Immature natural killer cell (primary cell): ENCODE data around the gene CCNL1. TPM values are rescaled to one million over a fixed set of nuclear protein-coding genes. Genes with fewer than 3 reads are reported as not detected.
"Not testable (repeated sequence)": the region's sequence is repeated elsewhere in the genome, so short reads cannot be mapped to it uniquely, and the experiment has no call there.

Experiments used
- DNase-seq, 3 donors: peaks; one replicate each; pipeline ENCODE4 v3.0.0; 2022; ENCODE audit warnings: mixed read lengths in 1 of 3
- H3K27ac Mint-ChIP-seq, 6 donors: one replicate each; pipeline ENCODE4 v1.8.0; 2020; ENCODE audit warnings: mixed read lengths in 6 of 6, mild to moderate bottlenecking in 5 of 6, inconsistent platforms in 4 of 6, moderate library complexity in 3 of 6
- H3K27me3 Mint-ChIP-seq, 3 donors: one replicate each; pipeline ENCODE4 v1.8.0; 2020 to 2021; ENCODE audit warnings: low read depth in 3 of 3, mild to moderate bottlenecking in 3 of 3, mixed read lengths in 3 of 3, moderate library complexity in 3 of 3, inconsistent platforms in 1 of 3
- H3K36me3 Mint-ChIP-seq, 3 donors: one replicate each; pipeline ENCODE4 v1.8.0; 2020; ENCODE audit warnings: mixed read lengths in 3 of 3, inconsistent platforms in 2 of 3, mild to moderate bottlenecking in 2 of 3
- H3K4me1 Mint-ChIP-seq, 2 donors: one replicate each; pipeline ENCODE4 v1.8.0; 2020; ENCODE audit warnings: inconsistent platforms in 2 of 2, mild to moderate bottlenecking in 2 of 2, mixed read lengths in 2 of 2, moderate library complexity in 1 of 2
- H3K4me3 Mint-ChIP-seq, 5 donors: one replicate each; pipeline ENCODE4 v1.8.0; 2020; ENCODE audit warnings: mild to moderate bottlenecking in 5 of 5, mixed read lengths in 5 of 5, inconsistent platforms in 3 of 5, moderate library complexity in 3 of 5
- H3K9me3 Mint-ChIP-seq, 6 donors: one replicate each; pipeline ENCODE4 v1.8.0; 2020; ENCODE audit warnings: mild to moderate bottlenecking in 6 of 6, mixed read lengths in 6 of 6, inconsistent platforms in 4 of 6, moderate library complexity in 3 of 6
- polyA plus RNA-seq, 3 donors: library from polyadenylated mRNA; unstranded; fragments of 300-500 nt; fragmentation: Illumina TruSeq; gene quantifications; one replicate each; pipeline ENCODE4 v1.2.3, GENCODE V29; 2021

Gene CCNL1
- polyA plus RNA-seq, 3 donors from 2014 or later, result 35.3 to 87.6 (median 44.2) TPM

- Mint-ChIP-seq H3K27ac (no peak overlapping the region), H3K4me3 (no peak overlapping the region), H3K36me3 (no peaks in the 10 kb centered on the region), H3K4me1 (no peaks in the 10 kb centered on the region), H3K9me3 (peaks cover 0 to 1% (median 0%) of the 10 kb centered on the region in 6 donors), H3K27me3 (peaks cover 0 to 2% (median 0%) of the 10 kb centered on the region in 3 donors)
- DNase-seq, result no peak
Observed at GRCh38 chr3:157109267-157110141, 50.4 kb downstream of the CCNL1 start.

DNA sequence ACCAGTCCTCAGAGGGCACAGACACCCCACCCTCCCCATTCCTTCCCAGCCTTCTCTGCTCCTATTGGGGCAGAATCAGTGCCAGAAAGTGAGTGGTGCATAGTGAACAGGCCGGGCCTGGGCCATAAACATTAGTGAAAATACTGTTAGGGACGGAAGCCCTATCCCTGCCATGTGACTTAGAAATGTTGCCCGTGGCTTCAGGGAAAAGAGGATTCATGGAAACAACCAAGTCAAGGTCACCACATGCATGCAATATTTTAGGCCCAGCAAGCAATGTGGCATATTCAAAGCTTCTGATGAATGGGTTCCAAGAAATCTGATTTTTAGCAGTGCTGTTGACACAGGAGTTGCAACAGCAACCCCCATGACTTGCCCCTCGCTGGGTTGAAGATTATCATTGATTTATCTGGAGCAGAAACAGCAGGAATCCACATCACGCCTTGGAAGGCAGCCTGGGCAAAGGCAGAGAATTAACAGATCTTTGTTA, 52.3 kb downstream of the CCNL1 start:
- H3K9me3 Mint-ChIP-seq, result peaks cover 0 to 1% (median 0%) of the 10 kb centered on the region in 6 donors
- no peak overlapping the region for H3K4me3 Mint-ChIP-seq
- no peaks in the 10 kb centered on the region for H3K4me1 Mint-ChIP-seq
- no peaks in the 10 kb centered on the region for H3K36me3 Mint-ChIP-seq
- no peak overlapping the region for H3K27ac Mint-ChIP-seq
- DNase-seq, result no peak
- H3K27me3 Mint-ChIP-seq, result peaks cover 0 to 2% (median 0%) of the 10 kb centered on the region in 3 donors

DNA sequence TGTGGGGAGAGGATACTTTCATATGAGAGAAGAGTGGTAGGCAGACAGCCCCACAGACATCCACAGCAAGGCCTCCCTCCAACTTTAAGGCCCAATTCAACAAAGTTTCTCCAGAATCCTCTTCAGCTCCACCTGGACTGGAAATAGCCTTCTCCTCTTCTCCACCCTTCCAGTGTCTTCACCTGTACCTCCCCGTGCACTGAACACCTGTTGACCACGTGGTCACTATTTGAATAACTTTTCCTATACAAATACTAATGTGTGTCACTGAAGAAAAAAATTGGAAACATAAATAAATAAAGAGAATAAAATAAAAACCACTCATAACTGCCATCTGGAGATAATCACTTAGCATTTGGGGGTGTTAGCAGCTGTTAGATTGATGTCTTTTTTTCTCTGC, 52.9 kb downstream of the CCNL1 start:
- Mint-ChIP-seq H3K4me1 (no peaks in the 10 kb centered on the region), H3K4me3 (no peak overlapping the region), H3K9me3 (peaks cover 0 to 1% (median 0%) of the 10 kb centered on the region in 6 donors), H3K36me3 (no peaks in the 10 kb centered on the region), H3K27ac (no peak overlapping the region), H3K27me3 (peaks cover 0 to 2% (median under 1%) of the 10 kb centered on the region in 3 donors)
- DNase-seq, result no peak

GRCh38 chr3:157104928-157105652, 54.9 kb downstream of the CCNL1 start:
- peaks cover 0 to 1% (median 0%) of the 10 kb centered on the region in 6 donors for H3K9me3 Mint-ChIP-seq
- no peaks in the 10 kb centered on the region for H3K36me3 Mint-ChIP-seq
- no peak overlapping the region for H3K4me3 Mint-ChIP-seq
- H3K27me3 Mint-ChIP-seq, result peaks cover 0 to 2% (median 1%) of the 10 kb centered on the region in 3 donors
- DNase-seq, result no peak
- no peaks in the 10 kb centered on the region for H3K4me1 Mint-ChIP-seq
- peak overlapping the region in 1 of 6 donors; percentile 18 for H3K27ac Mint-ChIP-seq

DNA sequence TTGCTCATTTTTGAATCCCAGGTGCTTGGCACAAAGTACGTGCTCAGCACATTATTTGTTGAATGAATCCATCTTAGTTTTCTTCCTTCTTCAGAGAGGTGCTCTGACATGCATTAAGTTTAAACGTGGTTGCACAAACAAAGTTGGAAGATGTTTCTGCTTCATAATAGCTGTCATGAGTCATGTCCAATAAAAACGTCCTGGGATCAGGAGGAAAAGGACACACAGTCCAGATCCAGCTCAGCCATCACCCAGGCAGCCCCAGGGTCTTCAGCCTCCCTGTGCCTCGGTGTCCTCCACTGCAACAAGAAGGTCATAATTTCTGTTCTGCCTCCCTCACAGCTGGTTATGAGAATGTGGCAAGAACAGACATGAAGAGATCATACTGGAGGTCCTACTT, 55.4 kb downstream of the CCNL1 start:
- Mint-ChIP-seq H3K4me3 (no peak overlapping the region), H3K9me3 (peaks cover 0 to 1% (median 0%) of the 10 kb centered on the region in 6 donors), H3K27ac (peak overlapping the region in 1 of 6 donors; percentile 17)

GRCh38 chr3:157103860-157104259, 56.1 kb downstream of the CCNL1 start:
- no peaks in the 10 kb centered on the region for H3K4me1 Mint-ChIP-seq
- peaks cover 0 to 2% (median 1%) of the 10 kb centered on the region in 3 donors for H3K27me3 Mint-ChIP-seq
- H3K9me3 Mint-ChIP-seq, result peaks cover 0 to 1% (median 0%) of the 10 kb centered on the region in 6 donors
- no peak overlapping the region for H3K27ac Mint-ChIP-seq
- no peaks in the 10 kb centered on the region for H3K36me3 Mint-ChIP-seq
- no peak overlapping the region for H3K4me3 Mint-ChIP-seq
- no peak for DNase-seq

More for the DNA sequence above, 55.4 kb downstream of the CCNL1 start:
- Mint-ChIP-seq H3K36me3 (no peaks in the 10 kb centered on the region), H3K4me1 (no peaks in the 10 kb centered on the region), H3K27me3 (peaks cover 0 to 2% (median 1%) of the 10 kb centered on the region in 3 donors)
- DNase-seq, result no peak

GRCh38 chr3:157103280-157103679, 56.7 kb downstream of the CCNL1 start:
- peaks cover 0 to 1% (median 0%) of the 10 kb centered on the region in 6 donors for H3K9me3 Mint-ChIP-seq
- H3K4me1 Mint-ChIP-seq, result no peaks in the 10 kb centered on the region
- no peak overlapping the region for H3K27ac Mint-ChIP-seq
- no peaks in the 10 kb centered on the region for H3K36me3 Mint-ChIP-seq
- H3K27me3 Mint-ChIP-seq, result peaks cover 0 to 2% (median 1%) of the 10 kb centered on the region in 3 donors
- DNase-seq, result no peak
- no peak overlapping the region for H3K4me3 Mint-ChIP-seq

GRCh38 chr3:157102595-157102994, 57.4 kb downstream of the CCNL1 start:
- not testable (repeated sequence) for H3K4me3 Mint-ChIP-seq, H3K9me3 Mint-ChIP-seq, H3K27ac Mint-ChIP-seq, H3K4me1 Mint-ChIP-seq, H3K36me3 Mint-ChIP-seq, H3K27me3 Mint-ChIP-seq, DNase-seq

GRCh38 chr3:157102098-157102497, 57.8 kb downstream of the CCNL1 start:
- no peak for DNase-seq
- no peaks in the 10 kb centered on the region for H3K4me1 Mint-ChIP-seq
- H3K9me3 Mint-ChIP-seq, result peaks cover 0 to 1% (median 0%) of the 10 kb centered on the region in 6 donors
- H3K36me3 Mint-ChIP-seq, result no peaks in the 10 kb centered on the region
- H3K4me3 Mint-ChIP-seq, result no peak overlapping the region
- no peak overlapping the region for H3K27ac Mint-ChIP-seq
- H3K27me3 Mint-ChIP-seq, result peaks cover 0 to 2% (median 1%) of the 10 kb centered on the region in 3 donors

- Mint-ChIP-seq H3K4me1 (no peaks in the 10 kb centered on the region), H3K27ac (no peak overlapping the region), H3K9me3 (no peaks in the 10 kb centered on the region), H3K4me3 (no peak overlapping the region), H3K27me3 (peaks cover 0 to 2% (median 1%) of the 10 kb centered on the region in 3 donors), H3K36me3 (no peaks in the 10 kb centered on the region)
- no peak for DNase-seq
Observed at GRCh38 chr3:157101486-157101885, 58.5 kb downstream of the CCNL1 start.

DNA sequence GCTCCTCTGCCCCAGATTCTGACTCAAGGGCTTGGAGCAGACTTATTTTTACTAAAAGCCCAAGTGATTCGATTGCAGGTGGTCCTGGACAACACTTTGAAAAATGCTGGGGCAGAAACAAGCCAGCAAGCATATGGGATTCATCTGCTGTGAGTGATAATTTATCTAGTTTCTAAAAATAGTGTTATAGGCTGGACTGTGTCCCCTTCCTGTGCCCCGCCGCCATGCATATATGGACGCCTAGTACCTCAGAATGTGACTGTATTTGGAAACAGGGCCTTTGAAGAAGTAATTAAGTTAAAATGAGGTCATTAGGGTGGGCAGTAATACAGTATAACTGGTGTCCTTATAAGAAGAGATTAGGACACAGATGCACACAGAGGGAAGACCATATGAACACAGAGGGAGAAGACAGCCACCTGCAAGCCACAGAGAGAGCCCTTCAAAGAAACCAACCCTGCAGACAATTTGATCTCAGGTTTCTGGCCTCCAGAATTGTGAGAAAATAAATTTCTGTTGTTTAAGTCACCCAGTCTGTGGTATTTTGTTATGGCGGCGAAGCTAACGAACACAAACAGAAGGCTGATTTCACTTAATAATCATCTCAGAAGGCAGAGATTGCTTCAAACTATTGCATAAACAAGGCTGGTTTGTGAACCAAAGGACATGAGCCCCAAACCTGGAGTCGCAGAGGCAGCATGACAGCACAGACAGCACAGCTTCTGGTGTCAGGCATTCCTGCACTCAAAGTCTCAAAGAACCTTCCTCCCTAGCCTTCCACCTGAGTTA, 59.1 kb downstream of the CCNL1 start:
- Mint-ChIP-seq H3K4me3 (no peak overlapping the region), H3K36me3 (no peaks in the 10 kb centered on the region), H3K4me1 (no peaks in the 10 kb centered on the region), H3K27ac (no peak overlapping the region), H3K9me3 (no peaks in the 10 kb centered on the region), H3K27me3 (peaks cover 0 to 2% (median 1%) of the 10 kb centered on the region in 3 donors)
- no peak for DNase-seq

DNA sequence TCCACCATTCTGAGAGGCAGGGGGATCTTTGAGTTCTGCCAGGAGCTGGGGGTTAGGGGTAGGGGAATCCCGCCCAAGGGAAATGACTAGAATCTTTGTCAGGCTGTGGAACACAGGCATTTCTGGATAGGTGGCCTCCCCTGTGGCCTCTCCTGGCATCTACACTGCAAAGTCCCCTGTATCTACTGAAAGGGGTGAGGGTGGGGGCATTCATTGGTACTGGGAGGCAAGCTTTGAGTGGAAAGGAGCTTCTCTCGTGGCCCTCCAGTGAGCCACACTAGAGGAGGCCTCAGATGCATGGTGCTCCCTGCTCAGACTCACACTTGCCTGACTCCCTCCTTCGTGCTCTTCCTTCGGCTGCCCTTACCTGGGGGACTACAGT, 59.9 kb downstream of the CCNL1 start:
- peaks cover 0 to 2% (median 1%) of the 10 kb centered on the region in 3 donors for H3K27me3 Mint-ChIP-seq
- no peak overlapping the region for H3K27ac Mint-ChIP-seq
- H3K4me1 Mint-ChIP-seq, result no peaks in the 10 kb centered on the region
- peaks cover 0 to 2% (median 0%) of the 10 kb centered on the region in 6 donors for H3K9me3 Mint-ChIP-seq
- DNase-seq, result no peak
- H3K36me3 Mint-ChIP-seq, result no peaks in the 10 kb centered on the region
- H3K4me3 Mint-ChIP-seq, result no peak overlapping the region

DNA sequence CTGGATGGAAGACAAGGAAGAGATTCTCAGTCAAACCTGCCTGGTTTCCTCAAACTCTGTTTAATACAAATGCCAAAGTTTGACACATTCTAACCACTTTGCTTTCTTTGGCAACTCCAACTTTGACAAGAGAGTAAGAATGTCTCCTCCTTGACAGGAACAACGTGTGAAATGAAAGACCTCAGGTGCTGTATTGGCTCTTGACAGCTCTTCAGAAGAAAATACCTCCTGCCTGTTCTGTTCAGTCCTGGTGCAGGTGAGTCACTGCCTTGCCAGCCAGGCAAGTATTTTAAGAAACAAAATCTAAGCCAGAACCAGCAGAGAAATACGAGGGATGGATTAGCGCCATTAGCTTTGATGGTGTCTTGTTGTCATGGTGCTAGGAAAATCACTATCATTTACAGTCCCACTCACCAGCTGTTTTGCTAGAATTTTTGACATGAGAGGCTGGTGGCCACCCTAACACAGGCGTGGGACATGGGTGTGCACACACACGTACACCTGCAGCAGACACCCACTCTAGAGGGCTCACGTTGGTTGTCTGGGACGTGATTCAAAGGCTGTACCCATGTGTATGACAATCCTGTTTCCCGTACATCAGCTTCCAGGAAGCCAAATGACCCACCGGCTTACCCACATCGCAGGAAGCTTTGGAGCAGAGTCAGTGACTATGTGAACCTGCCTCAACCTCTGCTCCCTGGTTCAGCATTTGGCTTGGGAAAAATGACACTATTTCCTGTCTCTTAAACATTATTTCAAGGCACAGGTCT, 60.4 kb downstream of the CCNL1 start:
- Mint-ChIP-seq H3K36me3 (no peaks in the 10 kb centered on the region), H3K27ac (no peak overlapping the region), H3K27me3 (peaks cover 0 to 2% (median 1%) of the 10 kb centered on the region in 3 donors), H3K4me1 (no peaks in the 10 kb centered on the region), H3K9me3 (peaks cover 0 to 2% (median 0%) of the 10 kb centered on the region in 6 donors), H3K4me3 (no peak overlapping the region)
- no peak for DNase-seq
